Neural cell (in vitro differentiated cells): ENCODE data around the gene SF3B3. TPM values are rescaled to one million over a fixed set of nuclear protein-coding genes. Genes with fewer than 3 reads are reported as not detected.

Experiments used
- H2AFZ ChIP-seq: fragments of 200-600, 300-800 bp; sonication (generic), shearing (Covaris generic); 2 replicates; pipeline ENCODE4 v1.6.0; 2014; ENCODE audit warnings: low read depth, mild to moderate bottlenecking, antibody characterized with exemption, low read length, moderate library complexity
- H3F3A ChIP-seq: fragments of 200-600 bp; shearing (Covaris generic); 2 replicates; pipeline ENCODE4 v1.6.1; 2016; ENCODE audit warnings: mild to moderate bottlenecking, moderate library complexity, mixed read lengths, antibody characterized with exemption, low read length; ENCODE audit not compliant: insufficient read depth, poor library complexity, severe bottlenecking
- H3K27ac ChIP-seq: fragments of 200-600, 300-800 bp; sonication (generic), shearing (Covaris generic); 2 replicates; pipeline ENCODE4 v1.5.1; 2014; ENCODE audit warnings: mild to moderate bottlenecking, low read length, moderate library complexity
- H3K27me3 ChIP-seq: fragments of 300-800, 200-600 bp; sonication (generic), shearing (Covaris generic); 2 replicates; pipeline ENCODE4 v1.6.0; 2014; ENCODE audit warnings: mild to moderate bottlenecking, low read depth, low read length, moderate library complexity; ENCODE audit not compliant: insufficient read depth
- H3K36me3 ChIP-seq: fragments of 300-800, 200-600 bp; sonication (generic), shearing (Covaris generic); 2 replicates; pipeline ENCODE4 v1.5.1; 2014; ENCODE audit warnings: mild to moderate bottlenecking, antibody characterized with exemption, low read length, moderate library complexity; ENCODE audit not compliant: insufficient read depth
- H3K4me2 ChIP-seq: fragments of 300-800, 200-600 bp; sonication (generic), shearing (Covaris generic); 2 replicates; pipeline ENCODE4 v1.6.0; 2014; ENCODE audit warnings: mild to moderate bottlenecking, low read length
- H3K4me3 ChIP-seq: fragments of 300-800, 200-600 bp; sonication (generic), shearing (Covaris generic); 2 replicates; pipeline ENCODE4 v1.5.1; 2014; ENCODE audit warnings: mild to moderate bottlenecking, low read length, moderate library complexity
- H3K79me2 ChIP-seq: fragments of 200-600 bp; shearing (Covaris generic); replicated peaks from 2 replicates; pipeline ENCODE4 v1.6.0; 2014; ENCODE audit warnings: mild to moderate bottlenecking, low read length, moderate library complexity; ENCODE audit not compliant: insufficient read depth
- H3K9ac ChIP-seq: fragments of 300-800, 200-600 bp; sonication (generic), shearing (Covaris generic); 2 replicates; pipeline ENCODE4 v1.6.1; 2016; ENCODE audit warnings: mild to moderate bottlenecking, low read length, mixed read lengths
- H3K9me2 ChIP-seq: fragments of 200-600 bp; shearing (Covaris generic); 2 replicates; pipeline ENCODE4 v1.6.1; 2016; ENCODE audit warnings: mild to moderate bottlenecking, low read length, mixed read lengths; ENCODE audit not compliant: insufficient read depth
- H3K9me3 ChIP-seq: fragments of 200-600, 300-800 bp; sonication (generic), shearing (Covaris generic); 2 replicates; pipeline ENCODE4 v1.6.1; 2016; ENCODE audit warnings: mild to moderate bottlenecking, mixed run types, low read length, moderate library complexity, mixed read lengths
- H4K20me1 ChIP-seq: fragments of 200-600 bp; shearing (Covaris generic); 2 replicates; pipeline ENCODE4 v1.6.1; 2016; ENCODE audit warnings: mild to moderate bottlenecking, mixed run types; ENCODE audit not compliant: insufficient read depth
- EP300 ChIP-seq: fragments of 450-650 bp; conservative IDR thresholded peaks from 2 replicates; pipeline ENCODE4 v1.6.1; 2014; ENCODE audit warnings: antibody characterized with exemption, mild to moderate bottlenecking, moderate library complexity; ENCODE audit not compliant: poor library complexity, severe bottlenecking
- EZH2 ChIP-seq: fragments of 200-600, 300-800 bp; shearing (Covaris generic), sonication (generic); IDR thresholded peaks from 2 replicates; pipeline ENCODE4 v1.6.1; 2014; ENCODE audit warnings: antibody characterized with exemption, low read length, borderline replicate concordance, mild to moderate bottlenecking; ENCODE audit not compliant: insufficient read depth, poor library complexity, severe bottlenecking
- MXI1 ChIP-seq: fragments of 450-650 bp; conservative IDR thresholded peaks from 2 replicates; pipeline ENCODE4 v1.6.1; 2014; ENCODE audit warnings: antibody characterized with exemption, mild to moderate bottlenecking; ENCODE audit not compliant: poor library complexity, severe bottlenecking
- POLR2AphosphoS5 ChIP-seq: IDR thresholded peaks from 2 replicates; pipeline ENCODE4 v1.6.1; 2012
- RAD21 ChIP-seq: fragments of 450-650 bp; conservative IDR thresholded peaks from 2 replicates; pipeline ENCODE4 v1.6.1; 2014; ENCODE audit warnings: antibody characterized with exemption, mild to moderate bottlenecking, moderate library complexity
- SMC3 ChIP-seq: fragments of 450-650 bp; conservative IDR thresholded peaks from 2 replicates; pipeline ENCODE4 v1.6.1; 2014; ENCODE audit warnings: antibody characterized with exemption, mild to moderate bottlenecking, moderate library complexity; ENCODE audit not compliant: poor library complexity
- TAF1 ChIP-seq: IDR thresholded peaks from 2 replicates; pipeline ENCODE4 v1.6.1; 2012; ENCODE audit warnings: low read depth
- polyA plus RNA-seq: library from polyadenylated mRNA; depleted of rRNA; stranded (reverse); fragments of >200 nt; gene quantifications from 2 replicates; pipeline ENCODE4 v1.2.3, GENCODE V29; 2014
- TF ChIP-seq, protein P1 (sequence below): fragments of 450-650 bp; IDR thresholded peaks from 2 replicates; pipeline ENCODE4 v1.5.1; 2014; ENCODE audit warnings: antibody characterized with exemption, mild to moderate bottlenecking, moderate library complexity; ENCODE audit not compliant: poor library complexity, severe bottlenecking
- TF ChIP-seq, protein P2 (sequence below): IDR thresholded peaks from 2 replicates; pipeline ENCODE4 v1.6.1; 2012; ENCODE audit warnings: borderline replicate concordance

Gene SF3B3
- polyA plus RNA-seq, 1 donor from 2014 or later: 90.0 TPM

DNA sequence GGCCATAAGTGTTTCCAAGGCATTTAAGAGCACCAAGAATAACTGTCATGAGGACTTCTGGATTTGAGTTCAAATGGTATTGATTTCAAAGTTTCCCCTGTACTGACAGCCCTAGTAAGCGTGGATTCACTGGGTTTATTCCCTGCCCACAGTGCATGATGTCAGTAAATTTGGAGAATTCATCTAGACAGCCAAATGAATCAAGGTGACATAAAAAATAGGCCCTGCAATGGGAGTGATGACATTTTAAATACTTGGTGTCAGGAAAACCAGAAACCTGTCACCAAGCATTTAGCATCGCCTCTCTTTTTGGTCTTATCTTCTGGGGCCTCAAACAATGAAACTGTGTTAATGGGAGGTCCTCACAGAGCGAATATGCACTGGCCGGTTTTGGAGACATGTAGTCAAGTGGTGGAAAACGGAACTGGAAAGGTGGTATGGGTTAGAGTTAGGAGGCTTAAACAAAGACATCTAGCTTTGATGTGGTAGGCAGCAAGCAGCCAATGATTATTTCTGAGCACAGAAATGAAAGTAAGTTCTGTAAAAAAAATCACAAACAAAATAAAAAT, 29.3 kb upstream of the SF3B3 start:
- Histone ChIP-seq H3K36me3 (no peaks in the 10 kb centered on the region), H3K9me2 (no peaks in the 10 kb centered on the region), H3K9me3 (no peaks in the 10 kb centered on the region), H3K27ac (no peak overlapping the region), H3K27me3 (no peaks in the 10 kb centered on the region), H3K9ac (no peak overlapping the region), H3K4me3 (no peak overlapping the region), H3K4me2 (no peak overlapping the region), H2AFZ (no peak overlapping the region), H3F3A (no peaks in the 10 kb centered on the region), H4K20me1 (no peaks in the 10 kb centered on the region), H3K79me2 (no peaks in the 10 kb centered on the region)
- TF ChIP-seq EP300: no peak
- TF ChIP-seq, protein P1, sequence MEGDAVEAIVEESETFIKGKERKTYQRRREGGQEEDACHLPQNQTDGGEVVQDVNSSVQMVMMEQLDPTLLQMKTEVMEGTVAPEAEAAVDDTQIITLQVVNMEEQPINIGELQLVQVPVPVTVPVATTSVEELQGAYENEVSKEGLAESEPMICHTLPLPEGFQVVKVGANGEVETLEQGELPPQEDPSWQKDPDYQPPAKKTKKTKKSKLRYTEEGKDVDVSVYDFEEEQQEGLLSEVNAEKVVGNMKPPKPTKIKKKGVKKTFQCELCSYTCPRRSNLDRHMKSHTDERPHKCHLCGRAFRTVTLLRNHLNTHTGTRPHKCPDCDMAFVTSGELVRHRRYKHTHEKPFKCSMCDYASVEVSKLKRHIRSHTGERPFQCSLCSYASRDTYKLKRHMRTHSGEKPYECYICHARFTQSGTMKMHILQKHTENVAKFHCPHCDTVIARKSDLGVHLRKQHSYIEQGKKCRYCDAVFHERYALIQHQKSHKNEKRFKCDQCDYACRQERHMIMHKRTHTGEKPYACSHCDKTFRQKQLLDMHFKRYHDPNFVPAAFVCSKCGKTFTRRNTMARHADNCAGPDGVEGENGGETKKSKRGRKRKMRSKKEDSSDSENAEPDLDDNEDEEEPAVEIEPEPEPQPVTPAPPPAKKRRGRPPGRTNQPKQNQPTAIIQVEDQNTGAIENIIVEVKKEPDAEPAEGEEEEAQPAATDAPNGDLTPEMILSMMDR: no peak
- TF ChIP-seq RAD21: no peak
- no peak for TF ChIP-seq MXI1
- TF ChIP-seq, protein P2, sequence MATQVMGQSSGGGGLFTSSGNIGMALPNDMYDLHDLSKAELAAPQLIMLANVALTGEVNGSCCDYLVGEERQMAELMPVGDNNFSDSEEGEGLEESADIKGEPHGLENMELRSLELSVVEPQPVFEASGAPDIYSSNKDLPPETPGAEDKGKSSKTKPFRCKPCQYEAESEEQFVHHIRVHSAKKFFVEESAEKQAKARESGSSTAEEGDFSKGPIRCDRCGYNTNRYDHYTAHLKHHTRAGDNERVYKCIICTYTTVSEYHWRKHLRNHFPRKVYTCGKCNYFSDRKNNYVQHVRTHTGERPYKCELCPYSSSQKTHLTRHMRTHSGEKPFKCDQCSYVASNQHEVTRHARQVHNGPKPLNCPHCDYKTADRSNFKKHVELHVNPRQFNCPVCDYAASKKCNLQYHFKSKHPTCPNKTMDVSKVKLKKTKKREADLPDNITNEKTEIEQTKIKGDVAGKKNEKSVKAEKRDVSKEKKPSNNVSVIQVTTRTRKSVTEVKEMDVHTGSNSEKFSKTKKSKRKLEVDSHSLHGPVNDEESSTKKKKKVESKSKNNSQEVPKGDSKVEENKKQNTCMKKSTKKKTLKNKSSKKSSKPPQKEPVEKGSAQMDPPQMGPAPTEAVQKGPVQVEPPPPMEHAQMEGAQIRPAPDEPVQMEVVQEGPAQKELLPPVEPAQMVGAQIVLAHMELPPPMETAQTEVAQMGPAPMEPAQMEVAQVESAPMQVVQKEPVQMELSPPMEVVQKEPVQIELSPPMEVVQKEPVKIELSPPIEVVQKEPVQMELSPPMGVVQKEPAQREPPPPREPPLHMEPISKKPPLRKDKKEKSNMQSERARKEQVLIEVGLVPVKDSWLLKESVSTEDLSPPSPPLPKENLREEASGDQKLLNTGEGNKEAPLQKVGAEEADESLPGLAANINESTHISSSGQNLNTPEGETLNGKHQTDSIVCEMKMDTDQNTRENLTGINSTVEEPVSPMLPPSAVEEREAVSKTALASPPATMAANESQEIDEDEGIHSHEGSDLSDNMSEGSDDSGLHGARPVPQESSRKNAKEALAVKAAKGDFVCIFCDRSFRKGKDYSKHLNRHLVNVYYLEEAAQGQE: no peak
- TF ChIP-seq EZH2: no peak
- TF ChIP-seq TAF1: no peak
- TF ChIP-seq SMC3: no peak
- TF ChIP-seq POLR2AphosphoS5: no peak

DNA sequence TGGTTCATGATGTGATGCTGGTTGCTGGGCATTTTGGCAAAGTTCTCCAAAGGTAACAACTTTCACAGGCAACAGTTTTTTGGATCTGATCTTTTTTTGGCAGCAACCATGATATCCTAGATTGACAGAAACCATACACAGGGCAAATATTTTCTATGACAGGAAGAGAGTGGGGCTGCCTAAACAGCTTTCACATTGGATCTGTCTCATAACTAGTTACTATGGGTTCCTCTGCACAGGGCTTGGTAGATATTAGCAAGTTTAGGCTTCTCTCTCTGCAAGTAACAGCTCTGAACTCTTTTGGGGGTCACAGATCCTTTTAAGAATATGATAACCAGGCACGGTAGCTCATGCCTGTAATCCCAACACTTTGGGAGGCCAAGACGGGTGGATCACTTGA, 28.8 kb upstream of the SF3B3 start:
- Histone ChIP-seq H3K4me2 (no peak overlapping the region), H3K9ac (no peak overlapping the region), H3K9me2 (no peaks in the 10 kb centered on the region), H3K27ac (no peak overlapping the region), H2AFZ (no peak overlapping the region), H3K9me3 (no peaks in the 10 kb centered on the region), H3K79me2 (no peaks in the 10 kb centered on the region), H4K20me1 (no peaks in the 10 kb centered on the region), H3K4me3 (no peak overlapping the region), H3K27me3 (no peaks in the 10 kb centered on the region), H3F3A (no peaks in the 10 kb centered on the region), H3K36me3 (no peaks in the 10 kb centered on the region)
- TF ChIP-seq POLR2AphosphoS5 (no peak), SMC3 (no peak), EZH2 (no peak)
- TF ChIP-seq, protein P2: no peak
